Erythroblast (primary cell): Measurements from ENCODE around the gene PDZD8.

Source experiments
- GATA1 ChIP-seq: IDR thresholded peaks from 2 replicates; pipeline ENCODE4 v1.6.1; 2011; ENCODE audit warnings: low read depth, mild to moderate bottlenecking, control low read depth, low read length, moderate library complexity
- POLR2A ChIP-seq: IDR thresholded peaks from 2 replicates; pipeline ENCODE4 v1.6.1; 2011; ENCODE audit warnings: mild to moderate bottlenecking, low read length

DNA sequence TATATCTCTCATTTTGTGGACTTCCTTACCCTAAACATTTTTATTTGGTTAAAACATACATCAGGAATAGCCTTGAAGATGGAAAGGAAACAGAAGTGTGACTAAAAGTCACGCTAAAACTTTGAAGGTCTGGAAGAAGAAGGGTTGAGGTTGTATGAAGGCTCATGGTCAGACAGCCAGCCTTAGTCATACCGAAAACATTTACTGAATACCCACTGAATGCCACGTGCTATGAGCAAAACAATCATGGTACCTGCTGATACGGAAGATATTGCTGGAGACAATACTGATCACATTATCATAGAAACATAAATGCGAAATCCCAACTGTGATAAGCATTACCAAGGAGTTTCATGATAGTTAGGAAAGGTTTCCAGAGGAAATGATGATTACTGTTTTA is 64.0 kb downstream of the PDZD8 start:
- TF ChIP-seq POLR2A (no peak), GATA1 (no peak)
